ENCODE measurements around the gene IGF2BP1.
"Not testable (repeated sequence)": the region's sequence is repeated elsewhere in the genome, so short reads cannot be mapped to it uniquely, and the experiment has no call there.

IGF2BP1 gene

GRCh38 chr17:49021095-49021767 lies 24.0 kb downstream of the IGF2BP1 start:
- DNase-seq: no peak

- no peak for DNase-seq
Observed at GRCh38 chr17:49021768-49022103, 24.6 kb downstream of the IGF2BP1 start.

GRCh38 chr17:49022391-49022941 lies 25.3 kb downstream of the IGF2BP1 start:
- no peak for DNase-seq

GRCh38 chr17:49024523-49024922 lies 27.3 kb downstream of the IGF2BP1 start:
- no peak for DNase-seq

- not testable (repeated sequence) for DNase-seq
Observed at GRCh38 chr17:49026447-49026846, 29.3 kb downstream of the IGF2BP1 start.

GRCh38 chr17:49028271-49028670 lies 31.1 kb downstream of the IGF2BP1 start:
- DNase-seq: no peak

- no peak for DNase-seq
Observed at GRCh38 chr17:49029801-49030200, 32.6 kb downstream of the IGF2BP1 start.

GRCh38 chr17:49031965-49032928 lies 35.1 kb downstream of the IGF2BP1 start:
- DNase-seq: peak; percentile 75

- DNase-seq: no peak
Observed at GRCh38 chr17:49035470-49036269, 38.5 kb downstream of the IGF2BP1 start.

- DNase-seq: no peak
Observed at GRCh38 chr17:49036270-49036626, 39.1 kb downstream of the IGF2BP1 start.

- DNase-seq: no peak
Observed at GRCh38 chr17:49038138-49038537, 41.0 kb downstream of the IGF2BP1 start.

- DNase-seq: no peak
Observed at GRCh38 chr17:49038544-49038943, 41.4 kb downstream of the IGF2BP1 start.

- not testable (repeated sequence) for DNase-seq
Observed at GRCh38 chr17:49039518-49039917, 42.3 kb downstream of the IGF2BP1 start.

GRCh38 chr17:49041527-49041926 lies 44.3 kb downstream of the IGF2BP1 start:
- no peak for DNase-seq

- DNase-seq: no peak
Observed at GRCh38 chr17:49045376-49045775, 48.2 kb downstream of the IGF2BP1 start.

- no peak for DNase-seq
Observed at GRCh38 chr17:49046912-49047311, 49.7 kb downstream of the IGF2BP1 start.

GRCh38 chr17:49049265-49049664 lies 52.1 kb downstream of the IGF2BP1 start:
- no peak for DNase-seq

GRCh38 chr17:49050611-49051010 lies 53.4 kb downstream of the IGF2BP1 start:
- no peak for DNase-seq

- no peak for DNase-seq
Observed at GRCh38 chr17:49051269-49051668, 54.1 kb downstream of the IGF2BP1 start.

- no peak for DNase-seq
Observed at GRCh38 chr17:49053171-49053829, 56.1 kb downstream of the IGF2BP1 start.

- DNase-seq: no peak
Observed at GRCh38 chr17:49054342-49055092, 57.3 kb downstream of the IGF2BP1 start.
